NCI-H2227 (cell line): ENCODE measurements around the gene SMOC1.
A peak's percentile ranks its signal among the peaks of the same experiment; 100 is the strongest.

Experiments
- DNase-seq: peaks from one replicate; lab custom pipeline; 2025; ENCODE audit not compliant: unreplicated experiment; lab: John Stamatoyannopoulos, UW

Gene SMOC1

GRCh38 chr14:70006699-70007098 lies 127.5 kb downstream of the SMOC1 start:
- no peak for DNase-seq

GRCh38 chr14:70008284-70009262 lies 129.4 kb downstream of the SMOC1 start:
- DNase-seq: no peak

GRCh38 chr14:70009961-70010360 lies 130.7 kb downstream of the SMOC1 start:
- peak; percentile 12 for DNase-seq

- peak; percentile 83 for DNase-seq
Measured at GRCh38 chr14:70011098-70011497, 131.9 kb downstream of the SMOC1 start.

GRCh38 chr14:70011708-70012107 lies 132.5 kb downstream of the SMOC1 start:
- DNase-seq: no peak

GRCh38 chr14:70013271-70013873 lies 134.2 kb downstream of the SMOC1 start:
- peak; percentile 23 for DNase-seq

- DNase-seq: no peak
Measured at GRCh38 chr14:70014406-70015095, 135.3 kb downstream of the SMOC1 start.

GRCh38 chr14:70018230-70018629 lies 139.0 kb downstream of the SMOC1 start:
- no peak for DNase-seq

- DNase-seq: no peak
Measured at GRCh38 chr14:70018713-70019211, 139.5 kb downstream of the SMOC1 start.

GRCh38 chr14:70019695-70020094 lies 140.5 kb downstream of the SMOC1 start:
- DNase-seq: no peak

- no peak for DNase-seq
Measured at GRCh38 chr14:70020352-70021170, 141.3 kb downstream of the SMOC1 start.

- DNase-seq: no peak
Measured at GRCh38 chr14:70021548-70022220, 142.5 kb downstream of the SMOC1 start.

- no peak for DNase-seq
Measured at GRCh38 chr14:70022771-70023445, 143.7 kb downstream of the SMOC1 start.

GRCh38 chr14:70023871-70024270 lies 144.7 kb downstream of the SMOC1 start:
- no peak for DNase-seq

GRCh38 chr14:70027785-70028428 lies 148.7 kb downstream of the SMOC1 start:
- peak; percentile 86 for DNase-seq

GRCh38 chr14:70029296-70030132 lies 150.3 kb downstream of the SMOC1 start:
- no peak for DNase-seq

- DNase-seq: no peak
Measured at GRCh38 chr14:70032016-70032415, 152.8 kb downstream of the SMOC1 start.

- DNase-seq: no peak
Measured at GRCh38 chr14:70032447-70032846, 153.2 kb downstream of the SMOC1 start.
